ENCODE measurements around the gene RBBP4.

Gene RBBP4

DNA sequence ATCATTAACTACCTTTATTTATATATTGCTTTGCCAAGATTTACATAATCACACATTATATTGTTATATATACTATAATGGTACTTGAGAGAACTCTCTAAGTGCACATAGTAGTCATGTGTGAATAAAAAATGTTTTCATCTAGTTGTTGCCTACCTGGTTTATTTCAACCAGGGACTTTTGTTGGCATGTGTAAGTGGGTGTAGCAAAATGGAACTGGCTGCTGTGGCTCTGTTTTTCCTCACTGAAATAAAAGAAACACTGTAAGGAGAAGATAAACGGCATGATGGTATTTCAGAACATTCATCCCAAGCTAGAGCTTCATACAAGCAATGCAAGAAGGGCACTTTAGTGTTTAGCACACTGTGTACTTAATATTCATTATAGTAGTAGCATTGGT is 14.9 kb downstream of the RBBP4 start:
- TF ChIP-seq GATA3 (IDR thresholded peaks at IDR 0.05; ENCODE audit: low read depth, low read length), result no peak
- no peak for TF ChIP-seq GATA2 (IDR thresholded peaks at IDR 0.05; ENCODE audit: low read depth, low read length)

DNA sequence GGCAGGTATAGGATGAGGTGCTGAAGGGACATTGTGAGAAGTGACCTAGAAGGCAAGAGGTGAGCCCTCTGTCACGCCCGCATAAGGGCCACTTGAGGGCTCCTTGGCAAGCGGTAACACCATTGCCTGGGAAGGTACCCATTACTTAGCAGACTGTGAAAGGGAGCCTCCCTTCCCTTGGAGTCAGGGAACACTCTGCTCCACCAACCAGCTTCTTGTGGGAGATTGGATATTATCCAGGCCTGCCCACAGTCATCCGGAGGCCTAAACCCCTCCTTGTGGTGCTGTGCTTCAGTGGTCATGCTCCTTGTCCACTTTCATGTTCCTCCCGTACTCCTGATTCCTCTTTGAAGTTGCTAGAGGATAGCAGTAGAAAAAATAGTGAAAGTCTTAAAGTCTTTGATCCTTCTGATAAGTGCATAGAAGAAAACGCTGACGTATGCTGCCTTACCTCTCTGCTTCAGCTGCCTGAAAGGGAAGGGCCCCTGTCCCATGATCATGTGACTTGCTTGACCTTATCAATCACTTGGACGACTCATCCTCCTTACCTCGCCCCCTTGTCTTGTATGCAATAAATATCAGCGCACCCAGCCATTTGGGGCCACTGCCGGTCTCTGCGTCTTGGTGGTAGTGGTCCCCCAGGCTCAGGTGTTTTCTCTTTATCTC is 16.0 kb downstream of the RBBP4 start:
- TF ChIP-seq GATA3 (IDR thresholded peaks at IDR 0.05; ENCODE audit: low read depth, low read length), result no peak
- no peak for TF ChIP-seq GATA2 (IDR thresholded peaks at IDR 0.05; ENCODE audit: low read depth, low read length)

DNA sequence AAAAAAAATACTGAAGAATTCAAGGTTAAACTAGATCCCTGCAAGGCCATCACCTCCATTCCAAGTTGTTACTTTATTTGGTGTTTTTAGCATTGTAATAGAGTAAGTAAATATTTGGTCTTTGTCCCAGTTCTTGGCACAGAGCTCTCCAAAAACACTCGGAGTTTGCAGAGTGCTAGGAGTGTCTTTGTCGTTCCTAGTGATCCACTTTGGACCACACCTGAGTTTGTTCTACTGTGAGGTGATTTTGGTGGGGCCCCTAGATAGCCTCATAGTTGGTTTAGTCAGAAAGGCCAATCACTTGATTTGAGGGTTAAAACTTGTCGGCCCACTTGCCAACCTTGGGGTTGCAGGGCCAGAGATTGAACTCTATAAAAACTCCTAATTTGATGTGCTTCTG is 25.9 kb downstream of the RBBP4 start:
- TF ChIP-seq GATA2 (IDR thresholded peaks at IDR 0.05; ENCODE audit: low read depth, low read length) (no peak), GATA3 (IDR thresholded peaks at IDR 0.05; ENCODE audit: low read depth, low read length) (no peak)

DNA sequence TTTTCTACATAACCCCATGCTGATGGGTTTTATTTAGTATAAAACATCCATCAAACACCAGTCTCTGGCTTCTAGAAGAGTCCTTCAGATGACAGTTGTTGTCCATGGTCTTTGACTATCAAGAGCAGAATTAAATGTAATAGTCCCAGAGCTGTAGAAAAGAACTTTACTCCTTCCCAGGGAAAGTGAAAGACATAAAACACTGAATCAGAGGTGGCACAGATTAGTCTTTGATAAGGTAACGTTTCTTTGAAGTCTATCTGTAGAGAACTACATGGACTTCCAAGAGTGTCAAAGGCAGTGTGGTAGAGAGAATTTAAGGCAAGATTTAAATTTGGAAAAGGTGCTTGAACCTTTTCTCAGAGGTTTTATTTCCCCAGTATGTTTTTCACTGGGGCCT is 29.6 kb downstream of the RBBP4 start:
- TF ChIP-seq GATA3 (IDR thresholded peaks at IDR 0.05; ENCODE audit: low read depth, low read length) (no peak; the same call in 1 of the 2 replicates), GATA2 (IDR thresholded peaks at IDR 0.05; ENCODE audit: low read depth, low read length) (no peak)

DNA sequence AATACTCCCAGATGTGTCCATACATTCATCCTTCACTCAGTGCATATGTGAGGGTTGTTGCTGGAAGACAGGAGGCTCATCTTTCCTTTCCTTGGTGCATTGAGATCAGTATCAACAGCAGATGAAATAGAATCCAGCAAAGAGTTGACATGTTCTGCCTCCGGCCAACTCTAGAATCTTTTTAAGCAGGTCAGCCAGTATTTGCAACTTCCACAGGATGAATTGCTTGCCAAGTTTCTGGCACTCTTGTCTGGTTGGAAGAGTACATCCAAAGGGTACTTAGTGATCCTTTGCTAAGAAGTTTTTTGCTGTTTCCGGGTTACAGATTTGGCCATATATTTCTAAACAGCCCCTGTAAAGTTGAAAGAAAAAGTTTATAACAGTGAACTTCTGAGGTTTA is 30.5 kb downstream of the RBBP4 start:
- TF ChIP-seq GATA2 (IDR thresholded peaks at IDR 0.05; ENCODE audit: low read depth, low read length), result no peak
- no peak for TF ChIP-seq GATA3 (IDR thresholded peaks at IDR 0.05; ENCODE audit: low read depth, low read length)

DNA sequence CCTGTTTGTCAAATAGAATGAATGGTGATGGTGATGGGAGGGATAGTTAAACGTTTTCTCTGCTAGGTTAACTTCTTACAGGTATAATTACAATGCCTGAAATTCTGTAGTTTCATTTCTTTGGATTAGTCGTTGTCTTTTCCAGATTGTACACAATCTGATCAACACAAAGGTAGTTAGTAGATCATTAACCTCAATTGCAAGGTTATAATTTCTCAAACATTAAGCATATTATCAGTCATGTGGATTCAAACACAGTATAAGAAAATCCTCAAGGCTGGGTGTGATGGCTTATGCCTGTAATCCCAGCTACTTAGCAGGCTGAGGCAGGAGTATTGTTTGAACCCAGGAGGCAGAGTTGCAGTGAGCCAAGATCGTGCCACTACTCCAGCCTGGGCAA is 31.0 kb downstream of the RBBP4 start:
- no peak for TF ChIP-seq GATA3 (IDR thresholded peaks at IDR 0.05; ENCODE audit: low read depth, low read length)
- TF ChIP-seq GATA2 (IDR thresholded peaks at IDR 0.05; ENCODE audit: low read depth, low read length), result no peak

DNA sequence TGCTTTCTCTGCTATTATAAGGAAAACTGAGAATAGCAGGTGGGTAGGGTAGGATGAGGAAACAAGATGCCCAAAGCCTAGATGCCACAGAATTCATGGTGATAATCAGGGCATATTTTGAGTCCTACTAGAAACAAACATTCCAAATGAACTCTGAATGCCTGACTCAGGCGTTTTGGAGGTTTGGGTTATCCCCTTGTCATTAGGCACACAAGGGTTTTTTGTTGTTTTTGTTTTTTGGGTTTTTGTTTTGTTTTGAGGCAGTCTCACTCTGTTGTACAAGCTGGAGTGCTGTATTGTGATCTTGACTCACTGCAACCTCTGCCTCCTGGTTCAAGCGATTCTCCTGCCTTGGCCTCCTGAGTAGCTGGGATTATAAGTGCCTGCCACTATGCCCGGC is 32.4 kb downstream of the RBBP4 start:
- TF ChIP-seq GATA3 (IDR thresholded peaks at IDR 0.05; ENCODE audit: low read depth, low read length), result no peak
- TF ChIP-seq GATA2 (IDR thresholded peaks at IDR 0.05; ENCODE audit: low read depth, low read length), result no peak

DNA sequence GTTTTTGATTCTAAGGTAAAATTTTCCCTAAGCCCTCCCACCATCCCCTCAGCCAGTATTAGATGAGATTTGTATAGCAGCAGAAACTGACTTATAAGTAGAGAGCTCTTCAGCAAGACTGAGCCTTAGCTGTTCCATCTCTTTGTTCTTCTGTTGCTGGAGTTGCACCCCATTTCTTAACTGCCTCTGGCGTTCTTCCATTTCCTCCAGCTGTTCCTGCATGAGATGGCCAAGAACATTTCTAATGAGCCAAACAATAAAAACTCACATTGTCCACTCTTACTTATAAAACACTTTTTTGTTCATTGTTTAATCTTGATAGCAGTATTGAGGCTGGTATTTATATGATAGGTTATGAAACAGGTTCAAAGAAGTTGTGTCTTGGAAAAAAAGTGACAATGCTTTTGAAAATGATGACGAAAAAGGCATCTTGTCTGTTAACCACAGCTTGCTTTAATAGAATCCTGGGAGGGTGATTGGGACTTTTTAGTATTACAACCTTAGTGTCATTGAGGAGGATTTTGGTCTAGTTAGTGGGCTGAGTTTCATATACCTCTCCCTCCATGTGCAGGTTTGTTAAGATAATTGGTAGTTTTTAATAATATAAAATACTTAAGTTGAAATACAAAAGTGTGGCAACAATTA is 33.3 kb downstream of the RBBP4 start:
- no peak for TF ChIP-seq GATA3 (IDR thresholded peaks at IDR 0.05; ENCODE audit: low read depth, low read length)
- no peak for TF ChIP-seq GATA2 (IDR thresholded peaks at IDR 0.05; ENCODE audit: low read depth, low read length)

DNA sequence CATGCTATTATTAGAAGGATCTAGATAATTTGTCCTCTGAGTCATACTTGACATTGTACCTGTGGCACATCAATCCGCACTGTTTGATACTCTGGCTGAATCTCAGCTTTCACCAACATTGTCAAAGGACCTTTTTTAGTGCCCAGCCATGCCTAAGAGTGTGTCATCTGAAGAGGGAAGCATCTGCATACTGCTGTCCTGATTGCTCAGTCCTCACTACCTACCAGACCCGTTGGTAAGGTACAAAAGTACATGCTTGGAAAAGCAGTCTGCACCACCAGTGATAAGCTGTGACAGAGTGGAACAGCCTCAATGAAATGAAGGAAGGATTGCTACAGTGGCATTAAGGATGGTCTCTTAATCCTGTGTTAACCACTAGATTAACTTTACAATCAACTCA is 34.5 kb downstream of the RBBP4 start:
- no peak for TF ChIP-seq GATA2 (IDR thresholded peaks at IDR 0.05; ENCODE audit: low read depth, low read length)
- no peak for TF ChIP-seq GATA3 (IDR thresholded peaks at IDR 0.05; ENCODE audit: low read depth, low read length)

DNA sequence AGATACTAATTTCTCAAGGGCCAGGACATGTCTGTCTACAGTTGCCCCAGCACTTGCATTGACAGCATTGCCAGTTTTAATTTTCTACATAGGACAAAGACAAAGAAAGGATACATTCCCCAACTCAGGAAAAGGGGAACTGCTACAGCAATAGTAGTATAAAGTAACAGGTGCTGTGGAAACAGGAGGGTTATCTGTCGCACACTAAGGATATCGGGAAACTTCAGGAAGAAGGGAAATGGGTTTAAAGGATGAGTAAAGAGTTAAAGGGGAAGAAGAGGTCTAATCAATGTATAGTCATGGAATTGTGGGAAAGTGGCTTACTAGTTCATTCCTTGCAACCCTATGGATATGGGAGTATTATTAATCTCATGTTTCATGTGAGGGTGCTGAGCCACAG is 35.4 kb downstream of the RBBP4 start:
- TF ChIP-seq GATA2 (IDR thresholded peaks at IDR 0.05; ENCODE audit: low read depth, low read length) (no peak), GATA3 (IDR thresholded peaks at IDR 0.05; ENCODE audit: low read depth, low read length) (no peak)

DNA sequence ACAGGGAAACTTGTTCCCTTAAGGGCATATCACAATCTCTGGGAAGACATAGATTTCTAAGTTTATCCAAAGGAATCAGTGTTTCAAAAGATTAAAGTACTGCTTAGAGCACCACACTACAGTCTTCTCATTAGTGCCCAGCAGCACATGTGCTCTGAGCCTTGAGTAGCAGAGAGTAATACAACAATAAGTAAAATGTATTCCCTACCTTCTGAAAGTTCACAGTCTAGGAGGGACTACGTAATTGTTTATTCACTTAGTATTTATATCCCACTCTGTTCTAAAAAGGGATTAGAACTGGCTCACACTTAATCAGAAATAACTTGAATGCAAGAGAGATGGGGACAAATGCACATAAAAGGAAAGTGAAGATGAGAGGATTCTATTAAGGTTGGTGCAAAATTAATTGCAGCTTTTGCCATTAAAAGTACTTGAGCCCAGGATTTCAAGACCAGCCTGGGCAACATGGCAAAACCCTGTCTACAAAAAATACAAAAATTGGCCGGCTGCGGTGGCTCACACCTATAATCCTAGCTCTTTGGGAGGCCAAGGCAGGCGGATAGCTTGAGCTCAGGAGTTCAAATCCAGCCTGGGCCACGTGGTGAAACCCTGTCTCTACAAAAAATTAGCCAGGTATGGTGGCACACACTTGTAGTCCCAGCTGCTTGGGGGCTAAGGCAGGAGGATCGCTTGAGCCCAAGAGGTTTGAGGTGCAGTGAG is 42.6 kb downstream of the RBBP4 start:
- TF ChIP-seq GATA3 (IDR thresholded peaks at IDR 0.05; ENCODE audit: low read depth, low read length), result no peak
- no peak for TF ChIP-seq GATA2 (IDR thresholded peaks at IDR 0.05; ENCODE audit: low read depth, low read length)

DNA sequence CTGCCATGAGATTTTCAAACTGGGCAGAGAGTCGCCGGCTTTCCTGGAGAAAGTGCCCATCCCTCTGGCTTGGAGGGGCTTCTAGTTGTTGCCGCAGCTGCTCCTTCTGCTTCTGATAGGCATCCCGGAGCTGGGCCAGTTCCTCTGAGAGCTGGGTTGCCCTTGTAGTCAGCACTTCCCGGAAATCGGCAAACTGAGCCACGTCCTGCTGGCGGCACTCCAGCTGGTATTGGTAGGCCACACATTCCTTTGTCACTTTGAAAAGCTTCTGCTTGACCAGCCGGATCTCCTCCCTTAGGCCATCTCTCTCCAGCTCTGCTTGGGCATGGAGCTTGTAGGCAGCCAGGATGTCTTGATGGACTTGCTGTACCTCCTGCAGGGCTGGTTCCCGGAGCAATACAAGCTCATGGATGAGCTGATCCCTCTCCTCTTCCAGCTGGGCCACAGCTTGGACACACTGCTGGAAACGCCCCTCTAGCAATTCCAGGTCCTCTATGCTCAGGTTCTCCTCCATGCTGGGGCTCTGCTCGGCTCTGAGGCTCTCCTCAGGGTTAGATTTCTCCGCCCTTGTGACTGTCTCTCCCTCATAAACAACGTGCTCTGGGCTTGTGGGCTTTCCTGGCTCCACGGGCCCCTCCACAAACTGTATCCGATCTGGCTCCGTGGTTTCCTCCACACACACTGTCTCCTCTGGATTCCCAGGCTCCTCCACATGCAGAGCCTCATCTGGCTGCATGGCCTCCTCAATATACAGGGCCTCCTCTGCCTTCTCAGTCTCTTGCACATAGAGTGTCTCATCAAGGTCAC is 44.3 kb downstream of the RBBP4 start:
- TF ChIP-seq GATA2 (IDR thresholded peaks at IDR 0.05; ENCODE audit: low read depth, low read length) (no peak), GATA3 (IDR thresholded peaks at IDR 0.05; ENCODE audit: low read depth, low read length) (no peak)

DNA sequence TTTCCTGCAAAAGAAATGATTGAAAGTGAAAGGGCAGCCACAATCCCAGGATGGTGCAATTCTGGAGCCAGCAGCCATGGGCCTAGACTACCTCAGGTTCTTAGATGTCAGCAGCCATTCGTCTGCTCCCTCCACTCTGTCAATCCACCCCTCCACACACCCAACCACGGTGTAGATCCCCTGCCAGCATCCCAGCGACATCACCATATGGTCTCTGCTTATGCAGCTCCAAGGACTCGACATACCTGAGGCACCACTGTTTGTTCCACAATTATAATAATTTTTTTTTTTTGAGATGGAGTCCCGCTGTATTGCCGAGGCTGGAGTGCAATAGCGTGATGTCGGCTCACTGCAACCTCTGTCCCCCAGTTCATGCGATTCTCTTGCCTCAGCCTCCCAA is 45.0 kb downstream of the RBBP4 start:
- no peak for TF ChIP-seq GATA3 (IDR thresholded peaks at IDR 0.05; ENCODE audit: low read depth, low read length)
- no peak for TF ChIP-seq GATA2 (IDR thresholded peaks at IDR 0.05; ENCODE audit: low read depth, low read length)

DNA sequence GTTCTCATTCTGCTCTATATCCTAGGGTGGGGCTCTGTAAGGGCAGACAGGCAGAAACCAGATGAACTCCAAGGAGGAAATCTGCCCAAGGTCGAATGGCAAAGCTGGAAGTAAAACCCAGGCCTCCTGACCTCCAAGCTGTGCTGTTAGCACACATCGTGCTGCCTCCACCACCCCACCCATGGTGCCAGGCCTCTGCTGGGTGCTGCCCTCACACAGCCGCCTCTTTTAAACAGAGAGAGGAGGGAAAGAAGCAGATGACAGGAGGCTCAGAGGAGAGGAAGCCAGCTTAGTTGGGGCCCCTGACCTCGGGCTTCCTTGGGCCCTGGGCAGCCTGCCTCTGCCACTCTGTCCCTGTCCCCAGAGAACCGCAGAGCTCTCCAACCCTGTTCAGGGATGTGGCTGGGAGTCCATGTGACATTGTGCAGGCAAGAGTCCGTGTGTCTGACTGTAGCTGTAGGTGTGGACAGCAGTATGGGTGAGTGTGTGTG is 50.5 kb downstream of the RBBP4 start:
- no peak for TF ChIP-seq GATA3 (IDR thresholded peaks at IDR 0.05; ENCODE audit: low read depth, low read length)
- no peak for TF ChIP-seq GATA2 (IDR thresholded peaks at IDR 0.05; ENCODE audit: low read depth, low read length)

Measured in SH-SY5Y (cell line).